Measurements from ENCODE around the gene TRIM54.

- no peak for TF ChIP-seq POLR2AphosphoS5 (IDR thresholded peaks at IDR 0.05; ENCODE audit: low read depth, low read length)
- no peak for TF ChIP-seq POLR2A (IDR thresholded peaks at IDR 0.05; ENCODE audit: low read depth, low read length)
These were observed 31.4 kb upstream of the TRIM54 start for GRCh38 chr2:27250652-27251379.

Measured in GM12891 (cell line).